Spinal cord (tissue), 10 donors: ENCODE results near the gene FANCG. TPM values are rescaled to one million over a fixed set of nuclear protein-coding genes. Genes with fewer than 3 reads are reported as not detected.
A peak's percentile ranks its signal among the peaks of the same experiment; 100 is the strongest.

ENCODE experiments used
- DNase-seq, 6 donors: peaks; one replicate each; pipeline versions ENCODE4 v3.0.0 to v3.0.0-alpha.2; 2013 to 2015; ENCODE audit warnings: low spot score in 6 of 6, low read depth in 4 of 6
- H3K27ac ChIP-seq: one replicate; pipeline ENCODE4 v1.5.1; 2013; ENCODE audit warnings: low read depth, low read length, control low read depth
- H3K27me3 ChIP-seq: one replicate; pipeline ENCODE4 v1.6.1; 2013; ENCODE audit warnings: low read length; ENCODE audit not compliant: control insufficient read depth, insufficient read depth
- H3K36me3 ChIP-seq: one replicate; pipeline ENCODE4 v1.6.1; 2013; ENCODE audit warnings: low read length; ENCODE audit not compliant: control insufficient read depth, insufficient read depth
- H3K4me1 ChIP-seq: one replicate; pipeline ENCODE4 v1.6.1; 2013; ENCODE audit warnings: low read length; ENCODE audit not compliant: control insufficient read depth, insufficient read depth
- H3K4me3 ChIP-seq: one replicate; pipeline ENCODE4 v1.5.1; 2013; ENCODE audit warnings: low read depth, low read length, control low read depth
- H3K9me3 ChIP-seq: one replicate; pipeline ENCODE4 v1.6.1; 2013; ENCODE audit warnings: low read length; ENCODE audit not compliant: control insufficient read depth, insufficient read depth
- WGBS: methylation state at CpG from one replicate; pipeline ENCODE4 v1.1.5; 2013; ENCODE audit warnings: missing lambda C conversion rate; ENCODE audit not compliant: insufficient coverage; 5-methylcytosine and 5-hydroxymethylcytosine counted together
- long read RNA-seq, 4 donors: transcript quantifications; one replicate each; lab custom pipeline, GENCODE V29; 2026
- polyA plus RNA-seq, 2 donors: library from polyadenylated mRNA; unstranded; fragments of 120-200 nt; gene quantifications; one replicate each; pipeline ENCODE4 v1.2.1, GENCODE V29; 2013; ENCODE audit not compliant: insufficient read length in 2 of 2
- total RNA-seq, 2 donors: library from RNA; depleted of rRNA in 1 of 2; stranded (reverse); fragments of 120-200 nt in 1 of 2; fragments of >200 nt in 1 of 2; gene quantifications; one replicate each; pipeline versions ENCODE4 v1.2.3 to v1.2.4, GENCODE V29; 2013 to 2014
- donor health status: healthy.

FANCG gene
- 10 to 100 TPM; 15.9 to 30.1 TPM for total RNA-seq
- polyA plus RNA-seq = 10 to 100 TPM; 46.8 to 49.3 TPM
- long read RNA-seq, donor 1, partial matches to known transcripts = 11 of 12 reads
- long read RNA-seq, donor 1, other reads (novel, unspliced or antisense) = 0 of 12 reads
- long read RNA-seq, donor 2, partial matches to known transcripts = 0 of 1 reads
- long read RNA-seq, donor 2, other reads (novel, unspliced or antisense) = 0 of 1 reads
- long read RNA-seq, donor 3 = 0 reads
- long read RNA-seq, donor 4, partial matches to known transcripts = 0 of 3 reads
- long read RNA-seq, donor 4, other reads (novel, unspliced or antisense) = 0 of 3 reads

- 0% methylated on average over 63 of the region's 67 CpGs for WGBS
- H3K4me1 ChIP-seq = peaks cover 22% of the 10 kb centered on the region
- DNase-seq = peak; percentile 81 to 97 (median 88)
- H3K27me3 ChIP-seq = no peaks in the 10 kb centered on the region
- peak within 1 kb of the TSS; percentile 86 for H3K4me3 ChIP-seq
- H3K9me3 ChIP-seq = no peaks in the 10 kb centered on the region
- H3K27ac ChIP-seq = peak within 1 kb of the TSS; percentile 93
- peaks cover 29% of the 10 kb centered on the region for H3K36me3 ChIP-seq
These were observed at the start of gene FANCG for GRCh38 chr9:35079426-35080341. Gene FANCG, minus strand, starts transcription at chr9:35079942. Its CDS starts 418 bp downstream, at chr9:35079524.

GRCh38 chr9:35116898-35117551, 37.3 kb upstream of the FANCG start:
- Histone ChIP-seq H3K27ac (peak overlapping the region; percentile 98), H3K27me3 (no peaks in the 10 kb centered on the region), H3K4me1 (peaks cover 41% of the 10 kb centered on the region), H3K9me3 (no peaks in the 10 kb centered on the region), H3K4me3 (peak overlapping the region; percentile 75), H3K36me3 (no peaks in the 10 kb centered on the region)
- peak; percentile 86 to 98 (median 93) for DNase-seq
- 3% methylated on average over 25 of the region's 30 CpGs for WGBS

GRCh38 chr9:35116539-35116897, 36.8 kb upstream of the FANCG start:
- H3K27ac ChIP-seq = peak overlapping the region; percentile 98
- H3K36me3 ChIP-seq = no peaks in the 10 kb centered on the region
- WGBS = 0% methylated on average over 12 of the region's 12 CpGs
- no peaks in the 10 kb centered on the region for H3K27me3 ChIP-seq
- peaks cover 44% of the 10 kb centered on the region for H3K4me1 ChIP-seq
- DNase-seq = no peak
- no peaks in the 10 kb centered on the region for H3K9me3 ChIP-seq
- H3K4me3 ChIP-seq = peak overlapping the region; percentile 75

GRCh38 chr9:35115680-35116538, 36.2 kb upstream of the FANCG start, which contains the start of gene ATOSB:
Gene ATOSB, minus strand, starts transcription at chr9:35115862. Its CDS starts 7,588 bp downstream, at chr9:35108274.
- H3K36me3 ChIP-seq = no peaks in the 10 kb centered on the region
- peak; percentile 88 to 99 (median 92) for DNase-seq
- H3K4me3 ChIP-seq = peak within 1 kb of the TSS; percentile 75
- no peaks in the 10 kb centered on the region for H3K27me3 ChIP-seq
- under 1% methylated on average over 51 of the region's 54 CpGs for WGBS
- peak within 1 kb of the TSS; percentile 98 for H3K27ac ChIP-seq
- H3K9me3 ChIP-seq = no peaks in the 10 kb centered on the region
- peaks cover 47% of the 10 kb centered on the region for H3K4me1 ChIP-seq

GRCh38 chr9:35114840-35115628, 35.3 kb upstream of the FANCG start:
- H3K36me3 ChIP-seq = no peaks in the 10 kb centered on the region
- H3K4me3 ChIP-seq = peak overlapping the region; percentile 75
- 16% methylated on average over 8 of the region's 12 CpGs for WGBS
- peak overlapping the region; percentile 98 for H3K27ac ChIP-seq
- peak in 1 of 6 donors; percentile 53 for DNase-seq
- peaks cover 56% of the 10 kb centered on the region for H3K4me1 ChIP-seq
- H3K9me3 ChIP-seq = no peaks in the 10 kb centered on the region
- H3K27me3 ChIP-seq = no peaks in the 10 kb centered on the region

- peaks cover 59% of the 10 kb centered on the region for H3K4me1 ChIP-seq
- no peaks in the 10 kb centered on the region for H3K27me3 ChIP-seq
- H3K4me3 ChIP-seq = peak overlapping the region; percentile 75
- DNase-seq = peak; percentile 64 to 95 (median 81)
- no peaks in the 10 kb centered on the region for H3K9me3 ChIP-seq
- H3K27ac ChIP-seq = peak overlapping the region; percentile 98
- no peaks in the 10 kb centered on the region for H3K36me3 ChIP-seq
- WGBS = 2% methylated on average over 3 of the region's 5 CpGs
These were observed 34.5 kb upstream of the FANCG start for GRCh38 chr9:35114113-35114839.

- Histone ChIP-seq H3K27me3 (no peaks in the 10 kb centered on the region), H3K27ac (peak overlapping the region; percentile 83), H3K4me1 (peaks cover 61% of the 10 kb centered on the region), H3K36me3 (peaks cover 15% of the 10 kb centered on the region), H3K4me3 (no peak overlapping the region), H3K9me3 (no peaks in the 10 kb centered on the region)
- DNase-seq = no peak
- WGBS = 54% methylated on average over 2 of the region's 3 CpGs
These were observed 32.7 kb upstream of the FANCG start for GRCh38 chr9:35112257-35113020.
